Endothelial cell of umbilical vein (primary cell): ENCODE results near the gene SRSF2. TPM values are rescaled to one million over a fixed set of nuclear protein-coding genes. Genes with fewer than 3 reads are reported as not detected.

Source experiments
- BruUV-seq: library from RNA; stranded (reverse); fragments of 400-500 nt; replicated peaks from 2 replicates; lab custom pipeline; 2021; lab: Mats Ljungman, UMichigan
- CTCF ChIA-PET: fragments of 300-600, 350-600 bp; sonication (Branson Sonifier 250); formaldehyde crosslinking; loops from one replicate; lab custom pipeline; 2021; ENCODE audit warnings: antibody characterized with exemption, inconsistent platforms; lab: Charles Lee
- POLR2A ChIA-PET: fragments of 300-600, 350-600 bp; sonication (Branson Sonifier 250); formaldehyde crosslinking; loops from one replicate; lab custom pipeline; 2021; ENCODE audit warnings: antibody characterized with exemption, inconsistent platforms; lab: Charles Lee
- DNase-seq: peaks from one replicate; pipeline ENCODE4 v3.0.0-alpha.2; 2011; ENCODE audit warnings: low read depth, low spot score
- FAIRE-seq: peaks from 2 replicates; lab custom pipeline; 2011; peaks lifted over from hg19 to GRCh38; lab: Jason Lieb, UNC
- H2AFZ ChIP-seq: 2 replicates; pipeline ENCODE4 v1.6.0; 2012; ENCODE audit warnings: low read depth, low read length, control low read depth, inconsistent platforms
- H3K27ac ChIP-seq: 2 replicates; pipeline ENCODE4 v1.5.1; 2011; ENCODE audit warnings: low read depth, mild to moderate bottlenecking, control low read depth, low read length, moderate library complexity; ENCODE audit not compliant: insufficient read depth
- H3K27me3 ChIP-seq, 2 experiments: 2 replicates each; pipeline versions ENCODE4 v1.6.0 to v1.6.1; 2011; ENCODE audit warnings: low read length in 2 of 2, mixed read lengths in 1 of 2; ENCODE audit not compliant: control insufficient read depth in 2 of 2, insufficient read depth in 2 of 2
- H3K36me3 ChIP-seq, 2 experiments: 2 replicates in 1 of 2; 3 replicates in 1 of 2; pipeline ENCODE4 v1.5.1; 2011; ENCODE audit warnings: low read length in 2 of 2, mild to moderate bottlenecking in 1 of 2, moderate library complexity in 1 of 2; ENCODE audit not compliant: control insufficient read depth in 2 of 2, insufficient read depth in 2 of 2; ENCODE audit errors: extremely low read depth in 1 of 2
- H3K4me1 ChIP-seq: 3 replicates; pipeline ENCODE4 v1.5.1; 2011; ENCODE audit warnings: mild to moderate bottlenecking, low read length; ENCODE audit not compliant: control insufficient read depth, insufficient read depth; ENCODE audit errors: extremely low read depth
- H3K4me2 ChIP-seq: 2 replicates; pipeline ENCODE4 v1.6.1; 2011; ENCODE audit warnings: low read length, control low read depth, mixed read lengths; ENCODE audit not compliant: insufficient read depth
- H3K4me3 ChIP-seq, 3 experiments: fragments of 200-600 bp in 1 of 3; sonication (generic), shearing (Covaris generic) in 1 of 3; replicated peaks in 1 of 3; 2 replicates each; pipeline ENCODE4 v1.5.1; 2011 to 2016; ENCODE audit warnings: control low read depth in 3 of 3, low read length in 3 of 3, mild to moderate bottlenecking in 2 of 3, inconsistent platforms in 1 of 3, low read depth in 1 of 3, moderate library complexity in 1 of 3; ENCODE audit not compliant: insufficient read depth in 1 of 3
- H3K79me2 ChIP-seq: 2 replicates; pipeline ENCODE4 v1.6.0; 2012; ENCODE audit warnings: low read length, inconsistent platforms; ENCODE audit not compliant: control insufficient read depth, insufficient read depth
- H3K9ac ChIP-seq: replicated peaks from 2 replicates; pipeline ENCODE3; 2011; ENCODE audit warnings: low read length, control low read depth; ENCODE audit not compliant: insufficient read depth; ENCODE audit errors: extremely low read depth
- H3K9me1 ChIP-seq: replicated peaks from 3 replicates; pipeline ENCODE4 v1.6.0; 2011; ENCODE audit warnings: mild to moderate bottlenecking, low read length; ENCODE audit not compliant: control insufficient read depth, insufficient read depth; ENCODE audit errors: extremely low read depth
- H3K9me3 ChIP-seq: replicated peaks from 2 replicates; pipeline ENCODE4 v1.5.1; 2012; ENCODE audit warnings: low read length, inconsistent platforms; ENCODE audit not compliant: control insufficient read depth, insufficient read depth
- H4K20me1 ChIP-seq: replicated peaks from 2 replicates; pipeline ENCODE3; 2011; ENCODE audit warnings: mild to moderate bottlenecking, low read length; ENCODE audit not compliant: control insufficient read depth, insufficient read depth; ENCODE audit errors: extremely low read depth
- CTCF ChIP-seq, 2 donors: IDR thresholded peaks; 1 replicate in 1 of 2; 2 replicates in 1 of 2; pipeline ENCODE4 v1.5.1; 2011; ENCODE audit warnings: low read length in 2 of 2, mild to moderate bottlenecking in 2 of 2, moderate library complexity in 2 of 2, control low read depth in 1 of 2, inconsistent platforms in 1 of 2, low read depth in 1 of 2; ENCODE audit not compliant: insufficient read depth in 1 of 2; ENCODE audit errors: extremely low read depth in 1 of 2
- EZH2 ChIP-seq: IDR thresholded peaks from 2 replicates; pipeline ENCODE4 v1.6.1; 2012; ENCODE audit warnings: borderline replicate concordance, low read depth, mild to moderate bottlenecking, moderate library complexity, low read length, inconsistent platforms; ENCODE audit not compliant: severe bottlenecking
- FOS ChIP-seq: IDR thresholded peaks from 2 replicates; pipeline ENCODE4 v1.6.1; 2011; ENCODE audit warnings: mild to moderate bottlenecking, low read length, moderate library complexity, borderline replicate concordance; ENCODE audit not compliant: insufficient read depth
- GATA2 ChIP-seq: IDR thresholded peaks from 2 replicates; pipeline ENCODE4 v1.7.0; 2011; ENCODE audit warnings: low read depth, mild to moderate bottlenecking, moderate library complexity, mixed read lengths, low read length; ENCODE audit not compliant: insufficient read length, insufficient read depth
- JUN ChIP-seq: IDR thresholded peaks from 2 replicates; pipeline ENCODE4 v1.6.1; 2011; ENCODE audit warnings: borderline replicate concordance, low read depth; ENCODE audit not compliant: insufficient read length, insufficient read depth
- MAX ChIP-seq: IDR thresholded peaks from 2 replicates; pipeline ENCODE4 v1.6.1; 2011; ENCODE audit not compliant: insufficient read depth, insufficient read length
- MYC ChIP-seq: IDR thresholded peaks from one replicate; pipeline ENCODE4 v1.6.1; 2011; ENCODE audit warnings: mild to moderate bottlenecking, low read depth, low read length
- POLR2A ChIP-seq: IDR thresholded peaks from 2 replicates; pipeline ENCODE4 v1.6.1; 2012; ENCODE audit warnings: low read depth, mild to moderate bottlenecking, control low read depth, low read length
- POLR2AphosphoS5 ChIP-seq: IDR thresholded peaks from 2 replicates; pipeline ENCODE4 v1.6.1; 2012; ENCODE audit warnings: low read depth, mild to moderate bottlenecking, control low read depth, low read length, moderate library complexity; ENCODE audit not compliant: insufficient read depth
- dilution Hi-C: fragments of 300-500 bp; cut with MboI; formaldehyde crosslinking; loops from one replicate; pipeline ENCODE4 v1.15.0; 2019; ENCODE audit warnings: low sequenced_read_pairs; ENCODE audit not compliant: extremely low pct_ligation_motif_present
- intact Hi-C: fragments of 100-400 bp; cut with micrococcal nuclease; formaldehyde crosslinking; loops from one replicate; pipeline ENCODE4 v1.10.0; 2022
- polyA plus RNA-seq, 4 experiments: library from polyadenylated mRNA; depleted of rRNA in 3 of 4; stranded (reverse) in 3 of 4; unstranded in 1 of 4; fragments of >200 nt; gene quantifications; 2 replicates each; pipeline versions ENCODE4 v1.2.1 to v1.2.3, GENCODE V29; 2011 to 2012; ENCODE audit warnings: missing spikeins in 1 of 4
- total RNA-seq: library from RNA; stranded (reverse); gene quantifications from 2 replicates; pipeline ENCODE4 v1.2.3, GENCODE V29; 2021

SRSF2 gene
- total and polyA plus RNA-seq, 2 donors (not counting 3 experiments of a cell fraction or from before 2014, with no cell fraction given): 283 to 307 TPM

- Histone ChIP-seq H3K27me3 (no peaks in the 10 kb centered on the region), H3K9me1 (no peaks in the 10 kb centered on the region), H3K4me2 (peak overlapping the region; percentile 99), H2AFZ (no peak overlapping the region), H3K79me2 (peaks cover 63% of the 10 kb centered on the region), H3K36me3 (peaks cover 6 to 33% of the 10 kb centered on the region in 2 experiments), H3K9ac (peak overlapping the region; percentile 97), H3K4me3 (peak overlapping the region; percentile 65 to 92 (median 90)), H4K20me1 (peaks cover 6% of the 10 kb centered on the region), H3K27ac (peak overlapping the region; percentile 83), H3K4me1 (peaks cover 38% of the 10 kb centered on the region), H3K9me3 (no peaks in the 10 kb centered on the region)
- no peak for FAIRE-seq
- TF ChIP-seq CTCF (IDR thresholded peaks at IDR 0.05; ENCODE audit: extremely low read depth in 1 of 2, insufficient read depth in 1 of 2, low read depth in 1 of 2, low read length in 2 of 2) (no peak), GATA2 (no peak), FOS (no peak), POLR2A (no peak), MYC (no peak), POLR2AphosphoS5 (no peak), MAX (no peak), JUN (no peak), EZH2 (no peak)
- ChIA-PET CTCF (interaction anchor here (3.8 kb wide), 1 partner anchor 9 kb away, joined by 22 read pairs; the partner anchor contains the start of genes JMJD6 and METTL23), POLR2A (interaction anchor here (1.1 to 2.7 kb wide), 2 partner anchors 8 to 10 kb away, joined by 3 to 21 read pairs; partner anchors contain the start of gene JMJD6)
- intact Hi-C loops (loop anchor here (5.0 kb wide), 2 partner anchors 57 to 322 kb away; no protein-coding TSS in a partner anchor), dilution Hi-C loops (no loop called here)
- no peak for DNase-seq
- BruUV-seq: no TSS peak
Observed at GRCh38 chr17:76735586-76736348, 1.4 kb downstream of the SRSF2 start.
